AG04450 (cell line): ENCODE results near the gene VTI1B. TPM values are rescaled to one million over a fixed set of nuclear protein-coding genes. Genes with fewer than 3 reads are reported as not detected.

Source experiments
- CTCF ChIA-PET: fragments of 300-600, 350-600 bp; formaldehyde crosslinking; extraction: SDS; loops from one replicate; lab custom pipeline; 2022; ENCODE audit warnings: antibody characterized with exemption, inconsistent platforms; lab: Charles Lee
- POLR2A ChIA-PET: fragments of 350-600 bp; formaldehyde crosslinking; extraction: SDS; loops from one replicate; lab custom pipeline; 2021; ENCODE audit warnings: antibody characterized with exemption, inconsistent platforms; lab: Yijun Ruan, JAX
- DNase-seq: peaks from one replicate; pipeline ENCODE4 v3.0.0-alpha.2; 2011; ENCODE audit warnings: low read depth, low spot score
- H3K27ac ChIP-seq: one replicate; pipeline ENCODE4 v1.5.1; 2012; ENCODE audit warnings: low read depth, low read length, control low read depth
- H3K27me3 ChIP-seq: one replicate; pipeline ENCODE4 v1.6.0; 2012; ENCODE audit warnings: low read length; ENCODE audit not compliant: control insufficient read depth, insufficient read depth
- H3K4me3 ChIP-seq: 2 replicates; pipeline ENCODE4 v1.5.1; 2011; ENCODE audit warnings: mild to moderate bottlenecking, low read depth, low read length, control low read depth
- H3K9me3 ChIP-seq: 2 replicates; pipeline ENCODE4 v1.5.1; 2012; ENCODE audit warnings: low read length; ENCODE audit not compliant: control insufficient read depth, insufficient read depth
- CTCF ChIP-seq: IDR thresholded peaks from 2 replicates; pipeline ENCODE4 v1.5.1; 2011; ENCODE audit warnings: low read depth, low read length, control low read depth, inconsistent platforms
- polyA plus RNA-seq: library from polyadenylated mRNA; depleted of rRNA; stranded (reverse); fragments of >200 nt; gene quantifications from 2 replicates; pipeline ENCODE4 v1.2.3, GENCODE V29; 2011

VTI1B gene
- polyA plus RNA-seq, 1 experiment: 127 TPM

DNA sequence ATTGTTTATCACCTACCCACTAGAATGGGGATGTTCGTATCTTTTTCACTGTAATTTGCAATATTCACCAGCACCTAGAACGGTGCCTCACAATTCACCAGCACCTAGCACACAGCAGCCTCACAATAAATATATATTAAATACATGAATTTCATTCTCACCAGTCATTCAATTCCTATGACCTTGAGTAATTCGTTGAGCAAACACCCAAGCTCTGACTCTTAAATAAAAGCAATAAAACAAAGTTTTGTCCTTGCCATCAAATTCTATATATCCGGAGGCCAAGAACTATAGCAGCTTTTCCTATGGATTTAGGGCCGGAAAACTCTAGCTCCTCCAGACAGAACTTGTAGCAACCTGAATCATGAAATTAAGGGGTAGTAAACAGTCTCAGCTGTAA lies 981 bp downstream of the VTI1B start:
- H3K27ac ChIP-seq: no peak overlapping the region
- H3K27me3 ChIP-seq: no peaks in the 10 kb centered on the region
- H3K4me3 ChIP-seq: peak overlapping the region; percentile 86
- no peaks in the 10 kb centered on the region for H3K9me3 ChIP-seq
- ChIA-PET CTCF (interaction anchor here (0.5 to 3.1 kb wide), 12 partner anchors 14 to 1087 kb away, joined by 3 to 13 read pairs (median 4); partner anchors contain the start of genes ARG2, ATP6V1D, EIF2S1 and PIGH), POLR2A (interaction anchor here (0.6 to 1.3 kb wide), 3 partner anchors 22 to 74 kb away, joined by 3 to 7 read pairs (median 4); partner anchors contain the start of gene RDH11)
- no peak for DNase-seq
- no peak for TF ChIP-seq CTCF

DNA sequence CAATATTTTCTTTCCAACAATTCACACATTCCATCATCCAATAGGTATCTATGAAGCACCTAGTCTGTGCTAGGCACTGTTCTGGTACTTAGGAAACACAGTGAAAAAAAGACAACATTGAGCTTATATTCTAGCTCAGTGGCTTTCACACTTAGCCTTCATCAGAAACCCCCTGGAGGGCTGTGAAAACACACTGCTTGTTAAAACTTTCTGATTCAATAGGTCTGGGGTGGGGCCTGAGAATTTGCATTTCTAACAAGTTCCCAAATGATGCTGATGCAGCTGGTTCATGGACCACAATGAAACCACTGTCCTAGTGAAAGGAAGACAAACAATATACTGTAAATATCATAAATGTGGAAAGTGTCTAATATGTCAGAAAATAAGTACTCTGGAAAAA lies 5.9 kb downstream of the VTI1B start:
- TF ChIP-seq CTCF: no peak
- Histone ChIP-seq H3K4me3 (no peak overlapping the region), H3K27me3 (no peaks in the 10 kb centered on the region), H3K9me3 (no peaks in the 10 kb centered on the region), H3K27ac (no peak overlapping the region)
- ChIA-PET POLR2A (no interaction called here), CTCF (interaction anchor here (0.5 to 7.6 kb wide), 11 partner anchors 34 to 384 kb away, joined by 3 to 125 read pairs (median 4); partner anchors contain the start of genes ARG2, PIGH and RDH12)
- no peak for DNase-seq

DNA sequence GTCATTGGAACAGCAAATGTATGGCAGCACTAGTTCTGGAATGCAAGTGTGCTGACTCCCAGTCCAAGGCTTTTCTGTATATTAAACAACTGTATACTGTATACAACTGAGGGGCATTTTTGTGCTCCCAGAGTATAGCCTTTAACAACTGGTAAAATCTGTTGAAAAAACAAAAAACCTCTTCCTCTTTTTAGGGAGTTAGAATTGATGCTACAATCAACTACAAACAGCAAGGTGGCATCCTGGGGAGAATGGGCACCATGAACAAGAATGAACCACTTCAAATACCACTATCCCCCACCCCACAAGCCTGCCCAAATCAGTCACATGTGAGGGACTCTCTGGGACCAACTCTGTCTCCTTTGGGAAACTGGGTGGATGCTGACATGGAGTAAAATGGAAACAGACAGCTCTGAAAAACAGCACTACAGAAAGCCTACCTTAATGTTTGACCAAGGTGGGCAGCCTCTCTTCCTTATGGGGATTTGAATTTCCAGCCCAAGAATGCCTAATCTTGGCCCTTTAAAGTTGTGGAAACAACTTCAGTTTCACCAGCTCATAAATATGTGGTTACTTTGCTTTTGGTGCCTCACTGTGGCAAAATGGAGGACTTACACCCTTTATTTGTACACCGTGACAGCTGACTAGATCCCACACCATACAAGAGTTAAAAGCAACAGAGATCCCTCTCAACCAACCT lies 7.5 kb downstream of the VTI1B start:
- no peaks in the 10 kb centered on the region for H3K9me3 ChIP-seq
- no peak overlapping the region for H3K27ac ChIP-seq
- H3K4me3 ChIP-seq: no peak overlapping the region
- peak; percentile 43 for DNase-seq
- CTCF ChIA-PET: interaction anchor here (0.6 to 7.6 kb wide), 31 partner anchors 8 to 1307 kb away, joined by 3 to 125 read pairs (median 5); partner anchors contain the start of genes ARG2, PIGH and RDH12
- peak; percentile 70 for TF ChIP-seq CTCF
- POLR2A ChIA-PET: interaction anchor here (1.0 kb wide), 1 partner anchor 67 kb away, joined by 3 read pairs; the partner anchor contains the start of gene PIGH
- H3K27me3 ChIP-seq: no peaks in the 10 kb centered on the region

GRCh38 chr14:67665868-67666267 lies 8.6 kb downstream of the VTI1B start:
- ChIA-PET CTCF (interaction anchor here (0.8 to 7.6 kb wide), 14 partner anchors 10 to 239 kb away, joined by 3 to 125 read pairs (median 14); partner anchors contain the start of genes ARG2, PIGH and RDH12), POLR2A (no interaction called here)
- TF ChIP-seq CTCF: no peak
- DNase-seq: no peak
- H3K27me3 ChIP-seq: no peaks in the 10 kb centered on the region
- H3K9me3 ChIP-seq: no peaks in the 10 kb centered on the region
- no peak overlapping the region for H3K27ac ChIP-seq
- H3K4me3 ChIP-seq: no peak overlapping the region

DNA sequence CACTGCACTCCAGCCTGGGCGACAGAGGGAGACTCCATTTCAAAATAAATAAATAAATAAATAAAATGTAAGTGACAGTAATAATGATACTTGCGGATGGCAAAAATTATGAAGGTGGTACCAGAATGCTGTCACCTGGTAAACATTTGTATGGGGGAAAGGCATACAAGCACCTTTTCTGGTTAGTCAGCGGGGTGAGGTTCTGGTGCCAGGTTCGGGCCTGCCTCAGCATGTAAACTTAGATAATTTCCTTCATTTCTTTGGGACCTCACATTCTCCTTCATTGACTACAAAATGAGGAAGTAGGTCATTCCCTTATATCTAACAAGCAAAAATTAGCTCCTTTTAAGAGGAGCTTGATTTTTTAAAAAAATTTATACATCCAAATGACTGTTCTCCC lies 10.8 kb downstream of the VTI1B start:
- Histone ChIP-seq H3K4me3 (no peak overlapping the region), H3K27ac (no peak overlapping the region), H3K9me3 (no peaks in the 10 kb centered on the region), H3K27me3 (no peaks in the 10 kb centered on the region)
- CTCF ChIA-PET: interaction anchor here (0.6 to 7.6 kb wide), 7 partner anchors 39 to 80 kb away, joined by 3 to 65 read pairs (median 4); partner anchors contain the start of genes ARG2, PIGH and RDH12
- POLR2A ChIA-PET: interaction anchor here (0.7 kb wide), 1 partner anchor 1966 kb away, joined by 4 read pairs; no protein-coding TSS in a partner anchor
- no peak for DNase-seq
- no peak for TF ChIP-seq CTCF
